Measurements from ENCODE around the gene AGMO. TPM values are rescaled to one million over a fixed set of nuclear protein-coding genes. Genes with fewer than 3 reads are reported as not detected.

Gene AGMO
- total RNA-seq, 4 donors from 2014 or later: 0.27 to 0.77 (median 0.64) TPM; not detected in 1

DNA sequence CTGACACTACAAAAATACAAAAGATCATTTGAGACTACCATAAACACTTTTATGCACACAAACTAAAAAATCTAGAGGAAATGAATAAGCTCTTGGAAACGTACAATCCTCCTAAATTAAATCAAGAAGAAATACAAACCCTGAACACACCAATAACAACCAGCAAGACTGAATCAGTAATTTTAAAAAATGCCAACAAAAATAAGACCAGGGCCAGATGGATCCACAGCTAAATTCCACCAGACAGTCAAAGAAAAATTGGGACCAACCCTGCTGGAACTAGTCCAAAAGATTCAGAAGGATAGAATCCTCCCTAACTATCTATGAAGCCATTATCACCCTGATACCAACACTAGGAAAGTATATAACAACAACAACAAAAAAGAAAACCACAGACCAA lies 277.4 kb downstream of the AGMO start:
- no peak for TF ChIP-seq EP300 (IDR thresholded peaks at IDR 0.05)
- TF ChIP-seq POLR2A (IDR thresholded peaks at IDR 0.05): no peak
- TF ChIP-seq, protein P1, sequence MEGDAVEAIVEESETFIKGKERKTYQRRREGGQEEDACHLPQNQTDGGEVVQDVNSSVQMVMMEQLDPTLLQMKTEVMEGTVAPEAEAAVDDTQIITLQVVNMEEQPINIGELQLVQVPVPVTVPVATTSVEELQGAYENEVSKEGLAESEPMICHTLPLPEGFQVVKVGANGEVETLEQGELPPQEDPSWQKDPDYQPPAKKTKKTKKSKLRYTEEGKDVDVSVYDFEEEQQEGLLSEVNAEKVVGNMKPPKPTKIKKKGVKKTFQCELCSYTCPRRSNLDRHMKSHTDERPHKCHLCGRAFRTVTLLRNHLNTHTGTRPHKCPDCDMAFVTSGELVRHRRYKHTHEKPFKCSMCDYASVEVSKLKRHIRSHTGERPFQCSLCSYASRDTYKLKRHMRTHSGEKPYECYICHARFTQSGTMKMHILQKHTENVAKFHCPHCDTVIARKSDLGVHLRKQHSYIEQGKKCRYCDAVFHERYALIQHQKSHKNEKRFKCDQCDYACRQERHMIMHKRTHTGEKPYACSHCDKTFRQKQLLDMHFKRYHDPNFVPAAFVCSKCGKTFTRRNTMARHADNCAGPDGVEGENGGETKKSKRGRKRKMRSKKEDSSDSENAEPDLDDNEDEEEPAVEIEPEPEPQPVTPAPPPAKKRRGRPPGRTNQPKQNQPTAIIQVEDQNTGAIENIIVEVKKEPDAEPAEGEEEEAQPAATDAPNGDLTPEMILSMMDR (IDR thresholded peaks at IDR 0.05): no peak
- TF ChIP-seq POLR2AphosphoS5 (IDR thresholded peaks at IDR 0.05): no peak
- Histone ChIP-seq H3K9me3 (peaks cover 0 to 20% (median 0%) of the 10 kb centered on the region in 3 donors), H3K36me3 (no peaks in the 10 kb centered on the region), H3K4me1 (peaks cover 0 to 4% (median 0%) of the 10 kb centered on the region in 3 donors), H3K27me3 (no peaks in the 10 kb centered on the region), H3K27ac (no peak overlapping the region), H3K4me3 (no peak overlapping the region)
- 40 to 57% methylated on average over 1 of the region's 1 CpG for WGBS, 2 donors (ENCODE audit: low coverage in 1 of 2)
- no peak for ATAC-seq

DNA sequence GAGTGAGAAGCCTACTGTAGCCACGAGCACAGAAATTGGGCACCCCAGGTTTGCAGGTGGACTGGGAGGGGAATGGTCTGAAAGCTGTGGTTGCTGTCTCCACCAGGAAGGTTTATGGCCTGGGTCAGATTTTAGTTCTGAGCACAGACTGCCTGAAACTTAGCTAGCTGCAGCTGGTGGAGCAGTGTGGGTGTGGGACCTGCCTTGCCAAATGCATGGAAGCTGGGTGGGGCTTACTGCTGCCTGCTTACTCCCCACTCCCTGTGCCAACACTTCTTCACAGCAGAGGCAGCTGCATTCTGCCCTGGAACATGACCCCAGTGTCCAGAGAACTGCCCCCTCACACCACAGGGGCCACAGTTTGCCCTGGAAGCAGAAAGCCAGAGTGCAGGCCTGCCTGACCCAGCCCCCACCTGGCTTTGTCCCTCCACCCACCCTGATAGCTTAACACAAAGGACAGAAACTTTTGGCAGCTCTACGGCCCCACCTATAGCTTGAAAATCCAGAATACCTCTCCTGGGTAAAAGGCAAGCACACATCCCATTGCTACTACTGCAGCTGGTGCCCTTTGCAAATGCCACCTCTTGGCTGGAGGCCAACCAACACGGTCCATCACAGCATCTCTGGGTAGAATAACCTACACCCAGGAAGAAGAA lies 281.6 kb downstream of the AGMO start:
- H3K9me3 ChIP-seq: peaks cover 0 to 37% (median 0%) of the 10 kb centered on the region in 3 donors
- no peaks in the 10 kb centered on the region for H3K27me3 ChIP-seq
- peak; percentile 22 for ATAC-seq
- no peak overlapping the region for H3K4me3 ChIP-seq
- no peak overlapping the region for H3K27ac ChIP-seq
- no peaks in the 10 kb centered on the region for H3K36me3 ChIP-seq
- H3K4me1 ChIP-seq: no peaks in the 10 kb centered on the region
- 75% methylated on average over 2 of the region's 3 CpGs; no CpG with 5 or more reads in 1 of the 2 donors for WGBS, 2 donors (ENCODE audit: low coverage in 1 of 2)
- TF ChIP-seq, protein P1 (IDR thresholded peaks at IDR 0.05): no peak
- TF ChIP-seq POLR2A (IDR thresholded peaks at IDR 0.05) (no peak), EP300 (IDR thresholded peaks at IDR 0.05) (no peak), POLR2AphosphoS5 (IDR thresholded peaks at IDR 0.05) (no peak)

DNA sequence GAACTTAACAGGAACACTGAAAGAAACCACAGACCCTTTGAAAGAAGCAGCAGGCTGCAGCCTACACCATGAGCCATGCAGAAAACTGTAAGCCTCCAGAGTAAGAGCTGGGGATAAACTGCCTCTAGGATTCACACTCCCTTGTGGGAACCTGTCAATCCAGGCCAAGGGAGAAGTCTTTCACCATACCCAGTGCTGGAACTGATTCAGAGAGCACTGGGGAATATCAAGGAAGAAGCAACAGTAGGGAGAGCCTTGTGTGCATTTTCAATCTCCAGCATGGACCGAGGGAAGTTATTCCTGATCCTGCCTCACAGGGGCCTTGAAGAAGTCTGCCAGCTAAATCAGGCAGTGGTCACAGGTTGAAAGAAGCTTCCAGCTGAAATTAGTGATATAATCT lies 282.2 kb downstream of the AGMO start:
- WGBS, 2 donors (ENCODE audit: low coverage in 1 of 2): 40 to 75% methylated on average over 1 of the region's 1 CpG
- Histone ChIP-seq H3K36me3 (no peaks in the 10 kb centered on the region), H3K4me1 (no peaks in the 10 kb centered on the region), H3K9me3 (peaks cover 0 to 37% (median 0%) of the 10 kb centered on the region in 3 donors), H3K4me3 (no peak overlapping the region), H3K27me3 (no peaks in the 10 kb centered on the region), H3K27ac (no peak overlapping the region)
- TF ChIP-seq EP300 (IDR thresholded peaks at IDR 0.05): no peak
- TF ChIP-seq, protein P1 (IDR thresholded peaks at IDR 0.05): no peak
- no peak for TF ChIP-seq POLR2A (IDR thresholded peaks at IDR 0.05)
- no peak for TF ChIP-seq POLR2AphosphoS5 (IDR thresholded peaks at IDR 0.05)
- ATAC-seq: no peak

DNA sequence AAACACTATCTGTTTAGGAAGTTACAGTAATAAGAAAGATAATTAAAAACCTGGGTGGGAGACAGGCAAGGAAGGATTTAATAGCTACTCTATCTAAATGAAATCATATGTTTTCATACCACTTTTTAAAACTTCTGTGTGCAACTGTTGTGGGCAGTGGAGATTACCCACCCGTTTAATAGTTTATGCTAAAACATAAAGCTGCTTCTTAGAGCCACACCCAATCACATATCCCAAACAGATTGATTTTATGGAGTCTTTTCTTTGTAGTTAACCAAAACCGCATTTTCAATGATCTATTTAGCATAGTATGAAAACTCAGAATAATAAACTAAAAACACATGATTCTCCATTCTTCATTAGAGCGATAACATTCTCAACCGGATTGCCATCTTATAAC lies 304.1 kb downstream of the AGMO start:
- no peaks in the 10 kb centered on the region for H3K4me1 ChIP-seq
- TF ChIP-seq POLR2AphosphoS5 (IDR thresholded peaks at IDR 0.05): no peak
- no peaks in the 10 kb centered on the region for H3K36me3 ChIP-seq
- H3K27me3 ChIP-seq: no peaks in the 10 kb centered on the region
- no peaks in the 10 kb centered on the region for H3K9me3 ChIP-seq
- no peak overlapping the region for H3K4me3 ChIP-seq
- H3K27ac ChIP-seq: no peak overlapping the region
- WGBS, 2 donors (ENCODE audit: low coverage in 1 of 2): 95 to 98% methylated on average over 4 of the region's 4 CpGs
- no peak for ATAC-seq

DNA sequence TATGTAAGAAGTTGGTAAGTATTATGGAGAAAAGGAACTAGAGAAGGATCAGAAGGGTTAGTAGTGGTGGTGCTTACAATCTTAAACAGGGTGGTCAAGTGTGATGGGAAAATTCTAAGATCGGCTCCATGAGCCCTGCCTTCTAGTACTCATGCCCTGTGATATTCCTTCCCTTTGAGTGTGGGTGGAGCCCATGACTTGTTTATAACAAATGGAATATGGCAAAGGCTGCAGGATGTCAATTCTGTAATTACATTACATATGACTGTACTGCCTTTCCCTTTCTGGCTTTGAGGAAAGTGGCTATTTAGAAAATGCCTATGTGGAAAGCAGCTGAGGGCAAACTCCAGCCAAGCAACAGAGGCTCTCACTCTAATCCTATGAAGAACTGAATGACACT lies 309.6 kb downstream of the AGMO start:
- no peaks in the 10 kb centered on the region for H3K27me3 ChIP-seq
- WGBS, 2 donors (ENCODE audit: low coverage in 1 of 2): 90 to 100% methylated on average over 1 of the region's 1 CpG
- no peaks in the 10 kb centered on the region for H3K36me3 ChIP-seq
- ATAC-seq: no peak
- TF ChIP-seq EP300 (IDR thresholded peaks at IDR 0.05) (no peak), POLR2A (IDR thresholded peaks at IDR 0.05) (no peak), POLR2AphosphoS5 (IDR thresholded peaks at IDR 0.05) (no peak)
- TF ChIP-seq, protein P1 (IDR thresholded peaks at IDR 0.05): no peak
- no peaks in the 10 kb centered on the region for H3K4me1 ChIP-seq
- no peaks in the 10 kb centered on the region for H3K9me3 ChIP-seq
- no peak overlapping the region for H3K27ac ChIP-seq
- no peak overlapping the region for H3K4me3 ChIP-seq

Data from gastroesophageal sphincter (tissue), 4 donors.